Measurements from ENCODE around the gene VTI1A.

- TF ChIP-seq RCOR1 (IDR thresholded peaks at IDR 0.05; ENCODE audit: low read depth, low read length) (no peak), RFX5 (IDR thresholded peaks at IDR 0.05) (no peak), CTCF (IDR thresholded peaks at IDR 0.05) (no peak), RAD21 (conservative IDR thresholded peaks at IDR 0.05 in 1 of 2, IDR thresholded peaks at IDR 0.05 in 1 of 2) (no peak)
Observed at GRCh38 chr10:112546474-112546873, 99.5 kb downstream of the VTI1A start.

All from A549 (cell line).